ENCODE results near the gene RAE1. TPM values are rescaled to one million over a fixed set of nuclear protein-coding genes. Genes with fewer than 3 reads are reported as not detected.

The RAE1 gene
- total and polyA plus RNA-seq, 3 donors from 2014 or later, result 111 to 292 (median 157) TPM

- Histone ChIP-seq H3K4me3 (no peak overlapping the region), H3K9me3 (no peaks in the 10 kb centered on the region), H3K27me3 (no peaks in the 10 kb centered on the region), H3K36me3 (ENCODE audit: low read depth, missing control alignments) (no peaks in the 10 kb centered on the region), H3K27ac (no peak overlapping the region), H3K4me1 (peaks cover 44% of the 10 kb centered on the region)
- 45 to 56% methylated on average over 11 to 13 of the region's 13 CpGs for WGBS, 2 donors
- TF ChIP-seq POLR2A (IDR thresholded peaks at IDR 0.05) (no peak), CTCF (IDR thresholded peaks at IDR 0.05) (no peak)
- no peak for DNase-seq
- intact Hi-C loops (cut with DNase I; ENCODE audit: low total_unique reads), result no loop called here
Observed at GRCh38 chr20:57408131-57408530, 57.1 kb downstream of the RAE1 start.

GRCh38 chr20:57408536-57409233 is 57.6 kb downstream of the RAE1 start:
- intact Hi-C loops (cut with DNase I; ENCODE audit: low total_unique reads), result no loop called here
- H3K27me3 ChIP-seq, result no peaks in the 10 kb centered on the region
- 59 to 82% methylated on average over 29 of the region's 29 CpGs for WGBS, 2 donors
- H3K4me3 ChIP-seq, result no peak overlapping the region
- no peak for TF ChIP-seq CTCF (IDR thresholded peaks at IDR 0.05)
- no peak for TF ChIP-seq POLR2A (IDR thresholded peaks at IDR 0.05)
- no peaks in the 10 kb centered on the region for H3K36me3 ChIP-seq (ENCODE audit: low read depth, missing control alignments)
- H3K4me1 ChIP-seq, result peaks cover 46% of the 10 kb centered on the region
- H3K9me3 ChIP-seq, result no peaks in the 10 kb centered on the region
- no peak for DNase-seq
- H3K27ac ChIP-seq, result no peak overlapping the region

GRCh38 chr20:57409316-57409671 is 58.2 kb downstream of the RAE1 start:
- intact Hi-C loops (cut with DNase I; ENCODE audit: low total_unique reads), result no loop called here
- Histone ChIP-seq H3K4me3 (no peak overlapping the region), H3K36me3 (ENCODE audit: low read depth, missing control alignments) (no peaks in the 10 kb centered on the region), H3K27ac (no peak overlapping the region), H3K4me1 (peaks cover 46% of the 10 kb centered on the region), H3K9me3 (no peaks in the 10 kb centered on the region), H3K27me3 (no peaks in the 10 kb centered on the region)
- no peak for TF ChIP-seq POLR2A (IDR thresholded peaks at IDR 0.05)
- no peak for TF ChIP-seq CTCF (IDR thresholded peaks at IDR 0.05)
- WGBS, 2 donors, result 45 to 77% methylated on average over 16 of the region's 16 CpGs
- DNase-seq, result no peak

GRCh38 chr20:57409672-57410397 is 58.8 kb downstream of the RAE1 start:
- TF ChIP-seq CTCF (IDR thresholded peaks at IDR 0.05), result no peak
- TF ChIP-seq POLR2A (IDR thresholded peaks at IDR 0.05), result no peak
- intact Hi-C loops (cut with DNase I; ENCODE audit: low total_unique reads), result no loop called here
- H3K27ac ChIP-seq, result no peak overlapping the region
- no peak overlapping the region for H3K4me3 ChIP-seq
- no peaks in the 10 kb centered on the region for H3K27me3 ChIP-seq
- H3K9me3 ChIP-seq, result no peaks in the 10 kb centered on the region
- DNase-seq, result peak; percentile 84
- 71 to 75% methylated on average over 12 to 14 of the region's 14 CpGs for WGBS, 2 donors
- peaks cover 46% of the 10 kb centered on the region for H3K4me1 ChIP-seq
- no peaks in the 10 kb centered on the region for H3K36me3 ChIP-seq (ENCODE audit: low read depth, missing control alignments)

All from testis (tissue), 3 donors.